Measurements from ENCODE around the gene CD46. TPM values are rescaled to one million over a fixed set of nuclear protein-coding genes. Genes with fewer than 3 reads are reported as not detected.

Gene CD46
- total RNA-seq, 1 donor from 2014 or later, result 110 TPM

DNA sequence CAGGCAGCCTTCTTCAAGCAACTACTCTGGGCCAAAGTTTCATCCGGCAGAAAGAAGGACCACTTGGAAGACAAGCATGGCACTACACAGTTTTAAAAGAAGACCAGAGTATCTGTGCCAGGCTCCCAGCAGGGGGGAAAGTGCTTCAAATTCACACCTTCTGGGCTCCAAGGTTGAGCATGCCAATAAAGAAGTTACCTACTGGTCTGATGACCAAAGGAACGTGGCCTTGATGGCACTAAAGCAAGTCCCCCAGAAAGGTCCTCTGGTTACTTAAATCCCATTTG is 73.5 kb downstream of the CD46 start:
- TF ChIP-seq CTCF (IDR thresholded peaks at IDR 0.05), result no peak
- intact Hi-C loops (cut with micrococcal nuclease), result loop anchor here (2.0 to 10.0 kb wide), 3 partner anchors 19 to 901 kb away; partner anchors contain the start of gene FCMR
- CTCF ChIA-PET, result interaction anchor here (1.5 to 15.6 kb wide), 3 partner anchors 43 to 138 kb away, joined by 4 to 397 read pairs (median 46); no protein-coding TSS in a partner anchor
- H3K9me3 Mint-ChIP-seq, result no peaks in the 10 kb centered on the region
- POLR2A ChIA-PET, result interaction anchor here (0.7 to 13.1 kb wide), 9 partner anchors 7 to 504 kb away, joined by 3 to 547 read pairs (median 9); no protein-coding TSS in a partner anchor
- H3K27me3 Mint-ChIP-seq, result peaks cover 2% of the 10 kb centered on the region
- peak overlapping the region; percentile 93 for H3K27ac Mint-ChIP-seq
- H3K36me3 Mint-ChIP-seq (ENCODE audit: low read depth), result peaks cover 32% of the 10 kb centered on the region
- peaks cover 95% of the 10 kb centered on the region for H3K4me1 Mint-ChIP-seq
- ATAC-seq (ENCODE audit: low read depth), result no peak
- H3K4me3 Mint-ChIP-seq, result peak overlapping the region; percentile 99
- no peak for DNase-seq

DNA sequence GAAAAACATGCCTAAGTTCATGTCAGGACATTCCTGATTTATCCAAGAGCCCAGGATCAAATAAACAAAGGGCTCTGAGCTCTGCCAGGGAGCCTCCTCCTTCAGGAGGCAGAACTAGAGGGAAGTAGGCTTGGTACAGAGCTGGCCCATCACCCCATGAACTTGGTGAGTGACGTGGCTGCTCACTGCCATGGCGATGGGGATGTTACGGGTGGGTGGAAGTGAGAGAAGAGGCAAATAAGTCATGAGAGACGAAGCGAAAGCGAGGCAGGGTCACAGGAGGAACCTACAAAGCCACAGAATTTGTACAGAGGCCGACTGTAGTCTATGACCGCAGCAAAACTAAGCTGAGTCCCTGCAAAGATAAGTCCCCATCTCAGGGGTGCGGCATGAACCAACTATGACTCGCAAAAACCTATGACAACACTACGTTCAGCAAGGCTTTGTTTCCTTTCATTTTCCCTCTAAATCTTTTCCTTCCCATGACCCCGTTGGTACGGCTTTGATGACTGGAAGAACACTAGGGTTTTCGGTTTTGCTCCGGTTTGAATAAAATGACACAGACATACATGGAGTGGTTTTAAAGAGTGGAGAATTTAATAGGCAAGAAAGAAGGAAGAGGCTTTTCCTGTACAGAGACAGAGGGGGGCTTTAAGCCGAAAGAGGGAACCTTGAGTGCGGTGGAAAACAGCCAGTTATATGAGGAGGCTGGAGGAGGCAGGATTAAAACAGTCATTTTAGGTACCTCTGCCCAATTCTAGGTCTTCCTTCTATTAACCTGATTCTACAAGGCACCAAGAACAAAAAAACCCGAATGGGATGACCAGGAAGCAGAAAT is 74.1 kb downstream of the CD46 start:
- ChIA-PET CTCF (interaction anchor here (1.5 to 15.6 kb wide), 5 partner anchors 28 to 137 kb away, joined by 4 to 397 read pairs (median 22); no protein-coding TSS in a partner anchor), POLR2A (interaction anchor here (0.5 to 13.1 kb wide), 12 partner anchors 6 to 1798 kb away, joined by 3 to 547 read pairs (median 5); no protein-coding TSS in a partner anchor)
- Mint-ChIP-seq H3K9me3 (no peaks in the 10 kb centered on the region), H3K27me3 (peaks cover 2% of the 10 kb centered on the region), H3K4me3 (peak overlapping the region; percentile 99), H3K27ac (peak overlapping the region; percentile 93), H3K4me1 (peaks cover 95% of the 10 kb centered on the region), H3K36me3 (ENCODE audit: low read depth) (peaks cover 27% of the 10 kb centered on the region)
- TF ChIP-seq CTCF (IDR thresholded peaks at IDR 0.05), result no peak
- intact Hi-C loops (cut with micrococcal nuclease), result loop anchor here (2.0 to 10.0 kb wide), 3 partner anchors 19 to 901 kb away; partner anchors contain the start of gene FCMR
- peak; percentile 60 for ATAC-seq (ENCODE audit: low read depth)
- DNase-seq, result peak; percentile 74

- ChIA-PET CTCF (interaction anchor here (1.0 to 15.6 kb wide), 8 partner anchors 15 to 138 kb away, joined by 3 to 397 read pairs (median 6); no protein-coding TSS in a partner anchor), POLR2A (interaction anchor here (0.5 to 13.1 kb wide), 9 partner anchors 12 to 1798 kb away, joined by 3 to 547 read pairs (median 6); no protein-coding TSS in a partner anchor)
- intact Hi-C loops (cut with micrococcal nuclease), result loop anchor here (10.0 kb wide), 2 partner anchors 412 to 902 kb away; partner anchors contain the start of gene FCMR
- DNase-seq (no peak), ATAC-seq (ENCODE audit: low read depth) (no peak)
- Mint-ChIP-seq H3K27me3 (peaks cover 2% of the 10 kb centered on the region), H3K27ac (peak overlapping the region; percentile 93), H3K9me3 (no peaks in the 10 kb centered on the region), H3K36me3 (ENCODE audit: low read depth) (peaks cover 20% of the 10 kb centered on the region), H3K4me3 (peak overlapping the region; percentile 99), H3K4me1 (peaks cover 95% of the 10 kb centered on the region)
- no peak for TF ChIP-seq CTCF (IDR thresholded peaks at IDR 0.05)
These were observed 75.0 kb downstream of the CD46 start for GRCh38 chr1:207826557-207827487.

DNA sequence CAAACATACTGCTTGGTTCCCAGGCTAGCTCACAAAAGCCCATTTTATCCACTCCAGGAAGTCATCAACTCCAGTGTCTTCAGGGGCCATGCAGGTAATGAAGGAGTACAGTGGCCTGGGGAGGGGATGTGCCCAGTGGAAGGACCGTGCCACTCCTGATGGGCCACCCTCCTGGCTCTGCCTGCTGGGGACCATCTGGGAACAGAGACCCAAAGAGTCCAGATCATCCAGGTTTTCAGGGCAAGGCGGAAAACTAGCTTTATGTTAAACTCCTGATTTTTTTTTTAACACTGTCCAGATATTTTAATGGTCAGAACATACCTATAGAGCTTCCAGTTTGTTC is 75.6 kb downstream of the CD46 start:
- H3K9me3 Mint-ChIP-seq, result no peaks in the 10 kb centered on the region
- peaks cover 2% of the 10 kb centered on the region for H3K27me3 Mint-ChIP-seq
- H3K4me1 Mint-ChIP-seq, result peaks cover 95% of the 10 kb centered on the region
- no peak overlapping the region for H3K4me3 Mint-ChIP-seq
- DNase-seq (no peak), ATAC-seq (ENCODE audit: low read depth) (no peak)
- ChIA-PET CTCF (interaction anchor here (0.9 to 15.6 kb wide), 9 partner anchors 16 to 137 kb away, joined by 3 to 397 read pairs (median 6); no protein-coding TSS in a partner anchor), POLR2A (interaction anchor here (0.8 to 13.1 kb wide), 3 partner anchors 11 to 42 kb away, joined by 3 to 547 read pairs (median 3); no protein-coding TSS in a partner anchor)
- intact Hi-C loops (cut with micrococcal nuclease), result loop anchor here (10.0 kb wide), 2 partner anchors 413 to 903 kb away; partner anchors contain the start of gene FCMR
- H3K36me3 Mint-ChIP-seq (ENCODE audit: low read depth), result peaks cover 13% of the 10 kb centered on the region
- no peak for TF ChIP-seq CTCF (IDR thresholded peaks at IDR 0.05)
- peak overlapping the region; percentile 93 for H3K27ac Mint-ChIP-seq
